ENCODE data around the gene CCDC127. TPM values are rescaled to one million over a fixed set of nuclear protein-coding genes. Genes with fewer than 3 reads are reported as not detected.
"Not testable (repeated sequence)": the region's sequence is repeated elsewhere in the genome, so short reads cannot be mapped to it uniquely, and the experiment has no call there.

The CCDC127 gene
- total RNA-seq, 1 experiment from 2014 or later: 5.4 TPM

DNA sequence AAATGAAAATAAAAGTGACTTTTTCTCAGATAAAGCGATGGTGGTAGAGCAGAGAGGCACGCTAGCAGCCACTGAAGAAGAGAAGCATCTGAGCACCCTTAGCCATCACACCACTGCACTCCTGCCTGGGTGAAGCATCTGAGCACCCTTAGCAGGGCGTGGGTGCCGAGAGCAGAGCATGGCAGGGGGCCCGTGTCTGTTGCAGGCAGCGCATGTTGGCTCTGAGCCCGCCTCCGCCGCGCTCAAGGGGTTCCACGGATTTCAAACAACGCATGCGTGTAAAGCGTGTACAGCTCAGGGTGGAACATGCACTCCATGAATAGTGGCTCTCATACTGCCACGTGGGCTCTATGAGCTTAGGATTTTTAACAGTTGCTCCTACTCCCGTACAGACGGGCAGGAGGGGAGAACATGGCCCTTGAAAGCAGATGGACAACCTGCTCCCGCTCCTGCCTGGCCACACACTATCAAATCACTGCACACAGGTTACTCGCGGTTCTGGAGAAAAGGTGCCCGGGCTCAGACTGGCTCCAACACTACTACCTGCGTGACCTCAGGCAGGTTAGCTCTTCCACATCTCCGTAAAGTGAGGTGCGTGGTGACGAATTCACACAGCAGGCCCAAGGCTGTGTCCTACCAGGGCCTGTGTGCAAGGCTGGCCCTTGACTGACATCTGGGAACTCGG is 14.6 kb downstream of the CCDC127 start:
- DNase-seq (ENCODE audit: low read depth): no peak

GRCh38 chr5:201672-202071 is 16.3 kb downstream of the CCDC127 start:
- DNase-seq (ENCODE audit: low read depth): no peak

GRCh38 chr5:200985-201384 is 17.0 kb downstream of the CCDC127 start:
- no peak for DNase-seq (ENCODE audit: low read depth)

GRCh38 chr5:199950-200645 is 17.9 kb downstream of the CCDC127 start:
- DNase-seq (ENCODE audit: low read depth): no peak

- DNase-seq (ENCODE audit: low read depth): no peak
Observed at GRCh38 chr5:199197-199949, 18.6 kb downstream of the CCDC127 start.

GRCh38 chr5:198516-199196 is 19.3 kb downstream of the CCDC127 start:
- no peak for DNase-seq (ENCODE audit: low read depth)

GRCh38 chr5:197892-198489 is 20.0 kb downstream of the CCDC127 start:
- no peak for DNase-seq (ENCODE audit: low read depth)

GRCh38 chr5:197031-197430 is 20.9 kb downstream of the CCDC127 start:
- DNase-seq (ENCODE audit: low read depth): not testable (repeated sequence)

DNA sequence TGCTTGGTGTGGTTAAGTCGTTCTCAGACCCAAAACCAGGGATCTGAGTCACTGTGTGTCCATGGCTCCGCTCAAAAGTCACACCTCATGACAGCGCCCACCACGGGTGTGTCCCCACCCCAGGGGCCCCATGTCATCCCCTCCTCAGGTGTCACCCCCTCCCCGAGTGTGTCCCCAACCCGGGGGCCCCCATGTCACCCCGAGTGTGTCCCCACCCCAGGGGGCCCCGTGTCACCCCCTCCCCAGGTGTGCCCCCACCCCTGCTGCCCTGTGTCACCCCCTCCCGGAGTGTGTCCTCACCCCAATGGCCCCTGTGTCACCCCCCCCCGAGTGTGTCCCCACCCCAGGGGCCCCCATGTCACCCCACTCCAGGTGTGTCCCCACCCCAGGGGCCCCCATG is 21.6 kb downstream of the CCDC127 start:
- DNase-seq (ENCODE audit: low read depth): no peak

- DNase-seq (ENCODE audit: low read depth): no peak
Observed at GRCh38 chr5:195401-196160, 22.4 kb downstream of the CCDC127 start.

GRCh38 chr5:194603-195209 is 23.2 kb downstream of the CCDC127 start:
- DNase-seq (ENCODE audit: low read depth): no peak

DNA sequence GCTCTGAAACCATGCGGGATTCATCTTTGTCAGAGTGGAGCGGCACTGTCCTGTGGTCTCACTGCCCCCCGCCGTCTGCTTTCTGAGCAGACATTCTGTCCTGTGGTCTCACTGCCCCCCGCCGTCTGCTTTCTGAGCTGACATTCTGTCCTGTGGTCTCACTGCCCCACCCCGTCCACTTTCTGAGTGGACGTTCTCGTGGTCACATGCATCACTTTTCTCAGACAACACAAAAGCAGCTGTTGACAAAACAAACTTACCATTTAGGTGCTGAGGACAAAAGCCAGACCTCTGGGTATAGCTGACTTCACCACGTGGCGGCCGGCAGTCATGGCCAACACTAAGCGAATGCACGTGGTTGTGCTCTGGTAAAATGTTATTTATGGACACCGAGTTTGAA is 23.9 kb downstream of the CCDC127 start:
- no peak for DNase-seq (ENCODE audit: low read depth)

DNA sequence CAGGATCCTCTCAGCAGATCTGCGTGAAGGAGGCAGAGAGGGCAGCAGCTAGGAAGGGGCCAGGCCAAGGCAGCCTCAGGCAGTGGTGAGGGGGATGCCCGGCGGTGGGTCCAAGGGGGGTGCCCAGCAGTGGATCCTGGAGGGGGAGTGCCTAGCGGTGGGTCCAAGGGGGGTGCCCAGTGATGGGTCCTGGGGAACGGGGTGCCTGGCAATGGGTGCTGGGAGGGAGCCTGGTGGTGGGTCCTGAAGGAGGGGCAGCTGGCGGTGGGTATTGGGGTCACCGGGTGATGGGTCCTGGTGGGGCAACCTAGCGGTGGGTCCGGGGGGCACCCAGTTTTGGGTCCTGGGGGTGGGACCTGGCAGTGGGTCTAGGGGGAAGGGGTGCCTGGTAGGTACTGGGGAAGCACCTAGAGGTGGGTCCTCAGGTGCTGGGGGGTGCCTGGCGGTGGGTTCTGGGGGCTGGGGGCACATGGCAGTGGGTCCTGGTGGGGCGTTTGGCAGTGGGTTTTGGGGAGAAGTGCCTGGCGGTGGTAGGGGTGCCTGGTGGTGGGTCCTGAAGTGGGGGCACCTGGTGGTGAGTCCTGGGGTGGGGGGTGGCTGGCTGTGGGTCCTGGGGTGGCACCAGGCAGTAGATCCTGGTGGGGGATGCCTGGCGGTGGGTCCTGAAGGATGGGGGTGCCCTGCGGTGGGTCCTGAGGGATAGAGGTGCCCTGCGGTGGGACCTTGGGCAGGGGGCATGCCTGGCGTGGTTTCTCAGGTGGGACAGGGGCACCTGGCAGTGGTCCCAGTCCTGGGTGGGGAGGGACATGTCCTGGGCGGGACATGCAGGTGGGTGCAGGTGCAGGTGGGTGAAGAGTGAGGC is 24.8 kb downstream of the CCDC127 start:
- DNase-seq (ENCODE audit: low read depth): no peak

DNA sequence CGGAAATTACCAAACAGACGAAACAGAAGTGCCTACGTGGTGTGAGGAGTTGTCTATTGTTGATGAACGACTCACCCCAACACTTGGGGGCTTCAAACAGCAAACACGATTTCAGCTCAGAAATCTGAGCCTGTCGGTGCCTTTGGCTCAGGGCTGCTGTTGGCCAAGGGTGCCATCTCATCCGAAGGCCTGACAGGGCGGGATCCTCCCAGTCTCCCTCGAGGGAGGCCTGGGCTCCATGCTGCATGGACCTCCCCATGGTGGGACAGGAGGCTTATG is 25.3 kb downstream of the CCDC127 start:
- no peak for DNase-seq (ENCODE audit: low read depth)

GRCh38 chr5:191949-192690 is 25.8 kb downstream of the CCDC127 start:
- no peak for DNase-seq (ENCODE audit: low read depth)

DNA sequence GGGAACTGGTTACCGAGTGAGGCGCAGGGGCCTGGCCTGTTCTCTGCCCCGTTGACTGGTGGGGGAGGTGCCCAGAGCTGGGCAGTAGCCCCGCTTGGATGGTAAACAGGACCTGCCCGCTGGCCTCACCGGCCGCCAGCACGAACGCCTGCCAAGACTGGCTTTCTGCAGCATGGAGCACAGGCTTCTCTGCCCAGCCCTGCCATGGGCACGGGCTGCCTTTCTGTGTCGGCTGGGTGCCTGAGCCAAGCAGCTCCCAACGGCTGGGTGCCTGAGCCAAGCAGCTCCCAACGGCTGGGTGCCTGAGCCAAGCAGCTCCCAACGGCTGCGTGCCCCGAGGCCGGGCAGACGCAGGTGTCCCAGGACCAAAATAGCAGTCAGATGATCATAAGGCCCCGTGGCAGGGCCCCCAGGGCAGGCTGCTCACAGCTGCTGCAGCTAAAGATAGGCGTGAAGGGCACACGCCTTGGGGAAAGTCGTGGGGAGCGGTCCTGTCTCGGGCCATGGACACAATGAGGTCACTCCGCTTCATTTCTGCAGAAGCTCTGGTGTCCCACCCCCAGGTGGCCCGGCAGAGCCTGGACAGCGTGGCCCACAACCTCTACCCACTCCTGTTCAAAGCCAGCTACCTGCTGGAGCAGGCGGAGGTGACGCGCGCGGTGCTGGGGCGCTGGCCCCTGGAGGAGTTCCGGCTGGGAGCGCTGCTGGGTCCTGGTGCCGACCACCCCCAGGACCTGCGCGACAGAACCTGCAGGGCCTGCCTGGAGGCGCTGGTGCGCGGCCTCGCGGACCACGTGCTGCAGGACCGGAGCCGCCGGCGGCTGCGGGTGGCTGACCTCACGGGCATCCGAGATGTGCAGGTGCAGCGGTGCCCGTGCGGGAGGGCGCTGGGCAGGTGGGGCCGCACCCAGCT is 26.7 kb downstream of the CCDC127 start, which contains the start of gene LRRC14B:
LRRC14B (plus strand) TSS at position 460 of the 913 bp plus-strand sequence; CDS start at position 504, 44 bp downstream.
- no peak for DNase-seq (ENCODE audit: low read depth)

DNA sequence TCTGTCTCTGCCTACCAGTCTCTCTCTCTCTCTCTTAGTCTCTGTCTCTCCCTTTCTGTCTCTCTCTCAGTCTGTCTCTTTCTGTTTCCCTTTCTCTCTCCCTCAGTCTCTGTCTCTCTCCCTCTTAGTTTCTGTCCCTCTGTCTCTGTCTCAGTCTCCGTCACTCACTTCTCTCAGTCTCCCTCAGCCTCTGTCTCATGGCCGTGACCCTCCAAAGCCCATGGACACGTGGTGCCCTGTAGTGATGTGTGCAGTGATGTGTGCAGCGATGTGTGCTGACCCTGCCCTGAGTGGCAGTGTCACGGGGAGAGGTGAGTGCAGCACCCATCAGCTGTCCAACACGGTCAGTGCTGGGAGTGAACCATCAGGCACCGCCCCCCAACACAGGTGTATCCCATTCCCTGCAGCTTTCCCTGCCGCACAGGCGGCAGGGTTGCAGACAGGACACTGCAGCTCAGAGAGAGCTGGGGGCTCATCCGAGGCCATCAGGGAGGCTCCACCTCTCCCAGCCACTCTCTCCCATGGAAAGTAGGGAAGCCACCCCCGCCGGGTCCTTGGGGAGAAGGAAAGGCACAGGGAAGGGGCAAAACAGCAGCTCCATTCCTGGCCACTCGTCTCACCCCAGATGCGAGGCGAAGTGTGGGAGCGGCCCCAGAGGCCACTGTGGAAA is 27.5 kb downstream of the CCDC127 start:
- no peak for DNase-seq (ENCODE audit: low read depth)
